ENCODE results near the gene NCK1. TPM values are rescaled to one million over a fixed set of nuclear protein-coding genes. Genes with fewer than 3 reads are reported as not detected.

NCK1 gene
- total RNA-seq, 1 donor from 2014 or later = 24.9 TPM

- Mint-ChIP-seq H3K27ac (ENCODE audit: unreplicated experiment) (no peak overlapping the region), H3K4me1 (peaks cover 15% of the 10 kb centered on the region), H3K36me3 (ENCODE audit: low read depth) (no peaks in the 10 kb centered on the region), H3K27me3 (ENCODE audit: low read depth) (no peaks in the 10 kb centered on the region), H3K4me3 (no peak overlapping the region), H3K9me3 (no peaks in the 10 kb centered on the region)
- TF ChIP-seq CTCF (conservative IDR thresholded peaks at IDR 0.05) = no peak
- DNase-seq (ENCODE audit: low read depth, low spot score) = no peak
Observed at GRCh38 chr3:136954251-136954650, 92.2 kb downstream of the NCK1 start.

- H3K4me3 Mint-ChIP-seq = no peak overlapping the region
- H3K4me1 Mint-ChIP-seq = peaks cover 15% of the 10 kb centered on the region
- DNase-seq (ENCODE audit: low read depth, low spot score) = no peak
- no peak for TF ChIP-seq CTCF (conservative IDR thresholded peaks at IDR 0.05)
- H3K36me3 Mint-ChIP-seq (ENCODE audit: low read depth) = peaks cover 2% of the 10 kb centered on the region
- no peak overlapping the region for H3K27ac Mint-ChIP-seq (ENCODE audit: unreplicated experiment)
- H3K27me3 Mint-ChIP-seq (ENCODE audit: low read depth) = no peaks in the 10 kb centered on the region
- H3K9me3 Mint-ChIP-seq = no peaks in the 10 kb centered on the region
Observed at GRCh38 chr3:136954980-136955780, 93.2 kb downstream of the NCK1 start.

GRCh38 chr3:136955813-136956212 lies 93.8 kb downstream of the NCK1 start:
- H3K36me3 Mint-ChIP-seq (ENCODE audit: low read depth) = peaks cover 4% of the 10 kb centered on the region
- no peak for TF ChIP-seq CTCF (conservative IDR thresholded peaks at IDR 0.05)
- no peak overlapping the region for H3K27ac Mint-ChIP-seq (ENCODE audit: unreplicated experiment)
- H3K4me1 Mint-ChIP-seq = peaks cover 15% of the 10 kb centered on the region
- H3K9me3 Mint-ChIP-seq = no peaks in the 10 kb centered on the region
- DNase-seq (ENCODE audit: low read depth, low spot score) = no peak
- no peaks in the 10 kb centered on the region for H3K27me3 Mint-ChIP-seq (ENCODE audit: low read depth)
- H3K4me3 Mint-ChIP-seq = no peak overlapping the region

- Mint-ChIP-seq H3K27me3 (ENCODE audit: low read depth) (no peaks in the 10 kb centered on the region), H3K36me3 (ENCODE audit: low read depth) (peaks cover 4% of the 10 kb centered on the region), H3K9me3 (no peaks in the 10 kb centered on the region), H3K4me3 (no peak overlapping the region), H3K27ac (ENCODE audit: unreplicated experiment) (no peak overlapping the region), H3K4me1 (peaks cover 15% of the 10 kb centered on the region)
- DNase-seq (ENCODE audit: low read depth, low spot score) = no peak
- TF ChIP-seq CTCF (conservative IDR thresholded peaks at IDR 0.05) = no peak
Observed at GRCh38 chr3:136956971-136957370, 95.0 kb downstream of the NCK1 start.

GRCh38 chr3:136957751-136958288 lies 95.8 kb downstream of the NCK1 start, which contains the start of gene IL20RB:
IL20RB (plus strand) TSS chr3:136957983; CDS start chr3:136958114, 131 bp downstream.
- Mint-ChIP-seq H3K4me1 (peaks cover 15% of the 10 kb centered on the region), H3K27ac (ENCODE audit: unreplicated experiment) (no peak within 1 kb of the TSS), H3K9me3 (no peaks in the 10 kb centered on the region), H3K27me3 (ENCODE audit: low read depth) (no peaks in the 10 kb centered on the region), H3K4me3 (no peak within 1 kb of the TSS), H3K36me3 (ENCODE audit: low read depth) (peaks cover 4% of the 10 kb centered on the region)
- DNase-seq (ENCODE audit: low read depth, low spot score) = no peak
- TF ChIP-seq CTCF (conservative IDR thresholded peaks at IDR 0.05) = no peak
